Tibial nerve (tissue), 4 donors: ENCODE results near the gene USP17L30.
"Not testable (repeated sequence)": the region's sequence is repeated elsewhere in the genome, so short reads cannot be mapped to it uniquely, and the experiment has no call there.

ENCODE experiments used
- EP300 ChIP-seq, 2 donors: sonication (generic); formaldehyde crosslinking; IDR thresholded peaks; one replicate each; pipeline ENCODE4 v1.6.1; 2017; ENCODE audit warnings: antibody characterized with exemption in 2 of 2, mild to moderate bottlenecking in 1 of 2
- POLR2A ChIP-seq, 2 donors: fragments of 450-650 bp; IDR thresholded peaks; one replicate each; pipeline ENCODE4 v1.6.1; 2017; ENCODE audit warnings: antibody characterized with exemption in 2 of 2, mild to moderate bottlenecking in 2 of 2, moderate library complexity in 2 of 2
- TF ChIP-seq, protein P1 (sequence below), 5 experiments: fragments of 200-600 bp in 3 of 5; fragments of 450-650 bp in 2 of 5; sonication (generic) in 3 of 5; IDR thresholded peaks; one replicate each; pipeline ENCODE4 v1.5.1; 2016 to 2019; ENCODE audit warnings: antibody characterized with exemption in 5 of 5, mild to moderate bottlenecking in 3 of 5, moderate library complexity in 2 of 5

DNA sequence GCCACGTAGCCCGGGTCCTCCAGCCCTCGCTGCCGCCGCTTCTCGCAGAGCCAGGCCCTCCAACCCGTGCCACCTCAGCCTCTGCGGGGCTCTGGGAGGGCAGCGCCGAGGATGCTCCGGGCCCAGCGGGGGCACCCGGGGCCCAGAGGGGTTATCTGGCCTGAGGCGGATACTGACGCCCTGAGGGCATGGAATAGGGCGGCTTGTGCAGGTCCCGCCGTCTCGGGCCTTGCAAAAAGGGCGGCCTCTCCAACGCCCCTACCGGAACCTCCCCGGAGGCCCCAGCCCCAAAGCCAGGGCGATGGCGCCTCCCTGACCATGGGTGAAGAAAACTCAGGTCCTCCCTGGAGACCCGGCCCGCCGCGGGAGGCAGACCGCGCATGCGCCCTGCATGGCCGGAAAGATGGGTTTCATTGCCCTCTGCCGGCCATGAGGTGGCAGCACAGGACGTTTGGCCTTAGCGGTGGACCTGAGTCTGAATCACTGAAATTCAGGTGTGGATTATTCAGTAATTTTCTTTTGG, 18.1 kb downstream of the USP17L30 start:
- not testable (repeated sequence) for TF ChIP-seq POLR2A, EP300 (IDR thresholded peaks at IDR 0.05)
- TF ChIP-seq, protein P1, sequence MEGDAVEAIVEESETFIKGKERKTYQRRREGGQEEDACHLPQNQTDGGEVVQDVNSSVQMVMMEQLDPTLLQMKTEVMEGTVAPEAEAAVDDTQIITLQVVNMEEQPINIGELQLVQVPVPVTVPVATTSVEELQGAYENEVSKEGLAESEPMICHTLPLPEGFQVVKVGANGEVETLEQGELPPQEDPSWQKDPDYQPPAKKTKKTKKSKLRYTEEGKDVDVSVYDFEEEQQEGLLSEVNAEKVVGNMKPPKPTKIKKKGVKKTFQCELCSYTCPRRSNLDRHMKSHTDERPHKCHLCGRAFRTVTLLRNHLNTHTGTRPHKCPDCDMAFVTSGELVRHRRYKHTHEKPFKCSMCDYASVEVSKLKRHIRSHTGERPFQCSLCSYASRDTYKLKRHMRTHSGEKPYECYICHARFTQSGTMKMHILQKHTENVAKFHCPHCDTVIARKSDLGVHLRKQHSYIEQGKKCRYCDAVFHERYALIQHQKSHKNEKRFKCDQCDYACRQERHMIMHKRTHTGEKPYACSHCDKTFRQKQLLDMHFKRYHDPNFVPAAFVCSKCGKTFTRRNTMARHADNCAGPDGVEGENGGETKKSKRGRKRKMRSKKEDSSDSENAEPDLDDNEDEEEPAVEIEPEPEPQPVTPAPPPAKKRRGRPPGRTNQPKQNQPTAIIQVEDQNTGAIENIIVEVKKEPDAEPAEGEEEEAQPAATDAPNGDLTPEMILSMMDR (IDR thresholded peaks at IDR 0.05): peak in 4 of 5 experiments; percentile 27 to 49 (median 44)
